NCI-H146 treated with DMSO at 0.1 percent for 48 hours (cell line): ENCODE measurements around the gene UTP25.

Experiments used
- DNase-seq: peaks from one replicate; lab custom pipeline; 2025; ENCODE audit not compliant: unreplicated experiment; lab: John Stamatoyannopoulos, UW

UTP25 gene

DNA sequence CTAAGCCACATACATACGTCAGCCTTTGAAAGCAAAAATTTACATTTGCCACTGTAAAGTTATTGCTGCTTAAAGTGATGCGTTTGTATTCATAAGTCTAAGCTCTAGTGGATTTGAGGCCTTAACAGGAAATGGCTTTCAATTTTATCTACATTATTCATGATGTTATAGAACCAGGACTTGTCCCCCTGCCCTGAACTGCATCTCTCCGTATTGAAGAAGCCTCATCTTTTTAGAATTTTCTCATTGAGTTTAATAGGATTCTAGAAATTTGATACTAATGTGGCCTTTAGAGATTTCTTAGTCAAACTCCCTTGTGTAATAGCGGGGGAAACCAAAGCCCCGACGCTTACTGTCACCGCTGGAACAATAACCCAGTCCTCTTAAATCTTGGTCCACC, 9.9 kb downstream of the UTP25 start:
- no peak for DNase-seq

DNA sequence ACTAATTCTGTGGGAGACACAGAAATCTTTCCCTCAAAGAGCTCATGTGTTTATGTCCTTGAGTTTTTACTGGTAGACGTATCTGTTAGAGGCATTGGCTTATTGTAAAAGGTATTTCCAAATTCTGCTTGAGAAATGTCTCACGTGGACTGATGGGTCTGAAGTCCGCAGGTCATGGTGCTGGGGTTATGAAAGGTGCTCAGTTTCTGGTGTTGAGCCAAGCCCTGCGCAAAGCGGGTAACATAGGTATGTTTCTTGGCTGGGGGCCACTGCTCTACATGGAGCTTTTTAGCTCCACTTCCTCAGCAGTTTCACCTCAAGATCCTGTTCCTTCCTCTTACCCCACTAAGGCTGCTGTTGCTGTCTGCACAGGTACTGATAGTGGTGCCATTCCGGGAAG, 10.8 kb downstream of the UTP25 start:
- no peak for DNase-seq

DNA sequence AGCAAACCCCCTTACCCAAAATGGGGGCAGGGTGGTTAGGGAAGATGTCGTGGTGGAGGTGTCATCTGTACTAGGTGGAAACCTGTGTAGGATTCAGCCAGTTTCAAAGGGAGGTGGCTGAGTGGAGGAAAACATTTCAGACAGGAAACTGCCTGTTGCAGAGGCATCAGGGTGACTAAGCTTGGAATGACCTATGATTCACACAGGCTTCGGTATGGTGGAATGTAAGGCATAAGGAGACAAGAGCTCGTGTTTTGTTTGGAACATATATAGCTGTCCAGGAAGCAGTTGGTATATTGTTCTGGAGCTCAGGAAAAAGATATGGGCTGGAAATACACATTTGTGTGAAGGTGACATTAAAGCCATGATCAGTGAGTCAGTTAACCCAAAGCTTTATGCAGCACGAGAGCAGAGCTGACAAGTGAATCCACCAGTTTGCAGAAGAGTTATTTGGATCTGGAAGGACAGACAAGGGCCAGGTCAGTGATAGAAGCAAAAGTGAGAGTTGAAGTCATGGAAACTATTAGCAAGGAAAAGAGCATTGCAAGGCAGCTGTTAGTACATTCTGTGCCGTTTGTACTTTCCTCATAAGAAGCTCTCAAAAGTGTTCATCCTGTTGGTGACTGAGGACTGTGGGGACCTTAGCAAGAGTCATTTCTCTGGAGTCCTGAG, 12.2 kb downstream of the UTP25 start:
- no peak for DNase-seq

DNA sequence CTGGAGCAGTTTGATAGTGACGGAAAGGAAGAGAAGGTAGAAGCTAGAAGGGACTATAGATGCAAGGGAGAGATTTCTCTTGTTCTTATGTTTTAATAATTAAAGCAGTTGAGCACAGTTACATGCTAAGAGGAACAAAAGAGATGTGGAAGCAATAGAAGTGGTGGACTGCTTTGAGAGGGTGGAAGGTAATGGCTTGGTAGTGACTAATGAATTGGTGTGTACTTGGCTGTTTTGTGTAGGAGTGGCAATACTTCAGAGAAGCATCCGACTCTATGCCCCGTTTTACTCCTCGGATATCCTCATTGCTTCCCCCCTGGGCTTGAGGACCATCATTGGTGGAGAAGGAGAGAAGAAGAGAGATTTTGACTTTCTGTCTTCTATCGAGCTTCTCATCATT, 12.8 kb downstream of the UTP25 start:
- DNase-seq, result no peak

DNA sequence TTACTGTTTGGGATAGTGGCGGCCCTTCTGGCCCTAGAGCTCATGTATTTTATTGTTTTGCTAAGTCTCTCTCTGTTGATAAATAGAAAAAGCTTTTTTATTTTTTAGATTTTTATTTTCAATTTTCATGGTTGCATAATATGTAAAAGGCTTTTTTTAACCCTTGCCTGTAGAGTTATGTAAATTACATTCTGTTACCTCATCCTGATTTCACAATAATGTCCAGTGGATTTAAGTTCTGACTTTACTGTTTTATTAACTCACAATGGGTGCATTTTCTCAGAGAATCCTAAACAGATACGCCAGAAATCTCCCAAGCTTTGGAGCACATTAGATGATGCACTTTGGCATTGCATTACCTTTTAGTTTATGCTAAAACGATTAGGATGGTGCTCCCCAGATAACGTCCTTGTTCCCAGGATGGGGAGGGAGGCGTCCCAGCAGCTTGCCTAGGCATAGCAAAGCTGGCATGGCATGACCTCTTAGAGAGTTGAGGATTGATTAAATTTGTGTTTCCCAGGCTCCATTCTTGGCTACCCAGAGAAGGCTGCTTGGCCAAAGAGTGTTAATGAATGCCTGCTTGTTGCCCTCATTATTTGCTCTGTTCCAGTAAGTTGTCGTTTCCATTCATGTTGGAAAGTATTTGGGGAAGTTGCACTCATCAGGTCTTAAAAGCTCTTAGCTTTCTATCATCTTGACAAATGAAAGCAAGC, 17.1 kb downstream of the UTP25 start:
- no peak for DNase-seq

DNA sequence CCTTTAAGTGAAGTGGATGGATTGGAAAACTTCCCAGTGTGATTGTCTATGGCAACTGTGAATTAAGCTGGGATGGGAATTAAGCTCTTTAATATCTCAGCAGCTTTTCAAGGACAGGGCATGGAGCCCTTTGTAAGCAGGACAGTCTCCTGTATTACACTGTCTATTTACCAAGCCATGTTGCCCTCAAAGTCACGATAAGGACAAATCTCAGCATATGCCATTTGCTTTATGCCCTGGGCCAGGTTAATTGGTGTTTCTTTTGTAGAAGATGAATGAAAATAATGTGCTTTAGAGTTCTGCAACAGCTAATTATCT, 17.6 kb downstream of the UTP25 start:
- DNase-seq, result peak; percentile 16

DNA sequence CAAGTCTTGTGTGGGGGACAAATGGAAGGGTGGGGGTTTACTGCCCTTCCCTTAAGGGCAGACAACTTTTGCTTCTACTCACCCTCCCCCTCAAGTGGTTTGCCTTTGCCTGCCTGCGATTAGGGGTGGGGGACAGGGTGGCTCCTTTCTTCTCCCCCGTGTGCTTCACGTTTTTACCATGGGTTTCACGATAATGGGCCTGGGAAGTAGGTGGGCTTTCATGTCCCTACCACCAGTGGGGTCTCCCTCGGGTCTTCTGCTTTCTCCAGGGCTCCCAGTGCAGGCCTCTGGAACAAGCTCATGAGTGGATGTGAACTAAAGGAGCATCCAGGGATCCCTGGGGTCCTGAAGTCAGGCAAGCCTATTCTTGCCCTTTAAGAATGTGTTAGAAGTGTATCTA, 21.6 kb downstream of the UTP25 start:
- no peak for DNase-seq

DNA sequence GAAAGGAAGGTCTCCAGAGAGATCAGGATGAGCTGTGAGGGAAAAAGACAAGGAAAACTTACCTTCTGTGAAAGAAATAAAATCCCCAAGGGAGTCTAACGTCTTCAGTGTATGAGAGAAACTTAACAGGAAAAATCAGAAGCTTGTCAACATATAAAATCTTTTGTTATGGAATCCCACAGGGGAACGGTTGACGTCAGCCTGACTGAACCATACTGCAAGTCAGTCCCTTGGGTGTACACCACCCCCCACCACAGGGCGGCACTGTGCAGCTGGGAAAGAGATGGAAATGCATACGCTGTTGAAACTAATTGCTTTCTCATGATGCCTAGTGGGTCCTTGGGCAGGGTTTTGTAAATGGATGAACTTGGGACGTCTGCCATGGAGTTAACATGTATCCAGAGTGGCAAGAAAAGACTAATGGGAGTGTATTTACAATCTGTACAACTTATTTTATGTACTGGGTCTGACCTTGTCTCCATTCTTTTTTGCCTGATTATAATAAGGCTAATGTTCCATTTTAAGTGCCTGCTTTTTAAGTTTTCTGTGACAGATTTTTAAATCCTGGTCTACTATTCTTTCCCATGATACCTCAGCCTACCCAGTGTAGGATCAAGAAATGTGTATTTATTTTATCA, 22.7 kb downstream of the UTP25 start:
- peak; percentile 32 for DNase-seq

DNA sequence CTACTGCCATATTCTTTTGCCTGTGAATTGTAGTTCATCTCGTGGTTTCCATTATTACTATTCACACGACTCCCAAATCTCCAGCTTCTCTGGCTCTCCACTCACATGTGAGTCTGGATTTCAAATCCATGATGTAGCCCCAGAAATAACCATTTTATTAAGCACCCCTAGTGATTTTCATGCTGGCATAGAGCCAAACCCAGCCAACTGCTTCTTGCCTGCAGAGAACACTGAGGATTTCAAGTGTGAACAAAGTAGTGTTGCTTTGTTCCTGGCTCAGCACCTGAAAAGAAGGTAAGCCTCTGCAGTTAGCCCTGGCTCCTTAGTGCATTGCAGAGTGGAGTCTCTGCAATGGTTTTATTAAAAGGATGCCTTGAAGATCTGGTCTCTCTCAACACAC, 25.9 kb downstream of the UTP25 start:
- no peak for DNase-seq

DNA sequence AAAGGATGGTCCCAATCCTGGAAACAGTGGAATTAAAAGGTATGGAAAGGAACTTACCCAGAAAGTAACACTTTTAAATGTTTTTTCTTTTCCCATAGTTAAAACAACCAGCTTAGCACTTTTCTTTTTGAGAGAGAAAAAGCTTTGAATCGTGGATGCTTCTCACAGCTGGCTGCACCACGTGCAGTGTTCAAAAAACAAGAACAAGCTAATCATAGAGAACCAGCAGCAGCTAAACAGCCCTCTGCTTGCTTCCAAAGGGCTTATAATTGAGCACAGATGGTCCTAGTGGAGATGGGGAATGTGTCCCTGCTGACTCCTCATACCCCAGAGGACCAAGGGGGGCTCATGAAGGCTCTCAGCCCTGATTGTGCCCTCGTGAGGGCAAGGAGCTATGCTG, 26.4 kb downstream of the UTP25 start:
- DNase-seq, result no peak

DNA sequence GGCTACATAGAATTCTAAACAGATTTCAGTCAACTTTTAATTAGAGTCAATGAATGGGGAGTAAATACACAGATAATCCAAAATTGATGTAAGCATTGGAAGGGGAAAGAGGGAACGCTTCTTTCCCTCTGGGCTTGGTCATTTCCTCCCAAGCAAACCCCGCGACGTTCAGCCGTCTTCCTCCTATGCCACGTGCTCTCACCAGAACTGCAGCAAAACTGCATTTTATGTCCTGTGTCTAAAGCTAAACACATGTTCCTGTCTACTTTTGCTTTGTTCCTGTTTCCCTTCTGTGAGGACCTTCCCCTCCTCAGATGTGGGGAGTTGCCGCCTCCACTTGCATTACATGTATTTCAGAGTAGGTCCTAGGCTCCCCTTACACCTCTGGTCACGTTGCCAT, 27.2 kb downstream of the UTP25 start:
- no peak for DNase-seq

DNA sequence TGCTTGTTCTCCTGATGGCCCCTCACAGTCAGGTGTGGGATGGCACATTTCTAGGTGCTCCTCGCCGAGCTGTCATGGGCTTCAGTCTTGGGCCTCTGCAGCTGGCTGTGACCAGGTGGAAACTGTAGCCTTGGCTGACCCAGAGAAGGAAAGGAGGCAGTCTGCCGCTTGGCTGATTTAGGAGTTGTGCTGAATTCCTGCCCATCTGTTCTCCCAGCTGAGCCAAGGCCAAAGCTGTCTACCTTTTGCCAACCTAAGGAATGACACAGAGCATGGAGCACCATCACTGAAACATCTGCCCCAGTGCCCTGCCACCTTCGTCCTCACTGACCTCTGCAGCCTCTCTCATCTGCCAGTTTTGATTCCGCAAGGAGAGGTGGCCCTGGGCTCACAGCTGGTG, 27.9 kb downstream of the UTP25 start:
- DNase-seq, result no peak

DNA sequence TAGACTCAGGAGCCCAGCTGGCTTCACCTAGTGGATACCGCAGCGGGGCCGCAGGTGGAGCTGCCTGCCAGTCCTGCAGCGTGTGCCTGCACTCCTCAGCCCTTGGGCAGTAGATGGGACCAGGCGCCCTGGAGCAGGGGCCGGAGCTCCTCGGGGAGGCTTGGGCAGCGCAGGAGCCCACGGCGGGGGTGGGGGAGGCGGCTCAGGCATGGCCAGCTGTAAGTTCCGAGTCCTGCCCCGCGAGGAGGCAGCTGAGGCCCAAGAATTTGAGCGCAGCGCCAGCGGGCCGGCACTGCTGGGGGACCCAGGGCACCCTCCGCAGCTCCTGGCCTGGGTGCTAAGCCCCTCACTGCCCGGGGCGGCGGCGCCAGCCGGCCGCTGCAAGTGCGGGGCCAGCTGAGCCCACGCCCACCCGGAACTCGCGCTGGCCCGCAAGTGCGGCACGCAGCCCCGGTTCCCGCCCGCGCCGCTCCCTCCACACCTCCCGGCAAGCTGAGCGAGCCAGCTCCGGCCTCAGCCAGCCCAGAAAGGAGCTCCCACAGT, 30.9 kb downstream of the UTP25 start:
- no peak for DNase-seq

DNA sequence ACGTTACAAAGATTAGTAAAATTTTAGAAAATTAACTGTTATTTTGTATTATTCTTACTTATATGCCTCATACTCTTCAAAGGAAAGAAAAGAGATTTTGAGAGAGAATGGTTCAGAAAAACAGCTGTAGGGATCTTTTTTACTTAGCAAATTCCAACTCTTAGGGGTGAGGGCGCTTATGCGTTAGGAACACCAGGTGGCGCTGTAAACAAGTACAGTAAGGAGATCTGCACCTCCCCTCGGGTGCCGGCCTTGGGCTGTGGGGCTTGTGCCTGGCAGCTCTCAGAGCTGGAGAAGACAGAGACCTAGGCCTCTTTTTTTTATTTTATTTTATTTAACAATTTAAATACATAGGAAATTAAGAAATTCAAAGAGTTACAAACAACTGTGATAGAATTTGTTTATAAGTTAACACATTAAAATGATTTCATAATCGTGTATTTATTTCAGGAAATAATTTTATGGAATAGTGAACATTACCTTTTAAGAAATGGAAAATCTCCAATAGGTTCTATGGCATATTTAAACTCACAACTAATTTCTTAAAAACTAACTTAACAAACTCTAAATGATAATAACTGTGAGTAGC, 32.6 kb downstream of the UTP25 start:
- peak; percentile 76 for DNase-seq

DNA sequence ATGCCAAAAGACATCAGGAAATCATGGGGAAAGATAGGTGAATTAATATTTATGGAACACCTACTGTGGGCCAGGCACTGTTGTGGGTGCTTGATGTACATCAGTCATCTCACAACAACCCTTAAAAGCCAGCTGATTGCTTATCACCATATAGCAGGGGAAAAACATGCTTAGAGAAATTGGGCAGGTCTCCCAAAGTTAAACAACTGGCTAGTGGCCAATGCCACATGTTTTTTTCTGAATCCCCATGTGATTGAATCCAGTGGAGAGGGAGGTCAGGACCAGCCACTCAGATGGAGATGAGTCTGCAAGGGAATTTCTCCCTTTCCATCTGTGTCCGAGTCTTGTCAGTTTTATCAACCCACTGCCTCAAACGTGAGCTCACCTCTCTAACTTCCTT, 33.5 kb downstream of the UTP25 start:
- no peak for DNase-seq

DNA sequence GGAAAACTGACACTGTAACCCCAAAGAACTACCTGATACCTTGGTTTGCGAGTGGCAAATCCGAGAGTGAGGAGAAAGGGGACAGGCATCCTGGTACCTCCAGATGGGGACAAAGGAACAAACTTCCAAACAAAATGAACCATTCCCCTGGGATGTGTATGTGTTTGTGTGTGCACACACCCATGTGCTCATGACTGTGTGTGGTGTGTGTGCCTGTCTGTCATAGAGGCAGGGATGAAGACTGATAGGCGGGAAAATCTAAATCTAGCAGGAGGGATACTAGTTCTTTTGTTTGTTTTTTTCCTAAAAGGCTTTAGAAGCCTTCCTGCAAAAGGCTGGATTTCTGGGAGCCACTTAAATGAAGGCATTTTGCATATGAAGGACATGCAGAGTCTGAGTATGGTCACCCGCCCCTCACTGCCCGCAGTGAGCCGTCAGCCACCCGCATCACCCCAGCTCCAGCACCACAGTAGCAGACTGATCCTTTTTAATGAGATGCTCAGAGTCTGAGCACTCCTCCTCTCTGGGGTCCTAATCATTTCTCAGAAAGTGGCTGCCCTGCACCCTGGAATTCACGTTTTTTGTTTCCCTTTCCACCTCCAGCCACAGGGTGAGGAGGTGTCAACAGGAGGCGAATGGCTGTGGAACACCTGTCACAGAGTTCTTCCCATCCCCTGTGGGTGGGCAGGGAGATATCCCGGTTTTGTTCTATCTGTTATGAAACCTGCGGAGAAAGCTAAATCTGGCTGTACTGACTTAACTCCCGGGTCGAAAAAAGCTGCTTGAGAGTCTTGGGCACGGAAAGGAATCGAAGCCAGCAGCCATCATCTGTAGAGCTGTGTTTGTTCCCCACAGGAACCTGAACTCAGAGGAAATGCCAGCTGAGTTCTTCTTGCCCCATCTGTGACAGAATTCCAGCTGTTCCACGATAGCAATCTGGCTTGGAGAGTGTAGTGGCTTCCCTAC, 34.9 kb downstream of the UTP25 start:
- no peak for DNase-seq

DNA sequence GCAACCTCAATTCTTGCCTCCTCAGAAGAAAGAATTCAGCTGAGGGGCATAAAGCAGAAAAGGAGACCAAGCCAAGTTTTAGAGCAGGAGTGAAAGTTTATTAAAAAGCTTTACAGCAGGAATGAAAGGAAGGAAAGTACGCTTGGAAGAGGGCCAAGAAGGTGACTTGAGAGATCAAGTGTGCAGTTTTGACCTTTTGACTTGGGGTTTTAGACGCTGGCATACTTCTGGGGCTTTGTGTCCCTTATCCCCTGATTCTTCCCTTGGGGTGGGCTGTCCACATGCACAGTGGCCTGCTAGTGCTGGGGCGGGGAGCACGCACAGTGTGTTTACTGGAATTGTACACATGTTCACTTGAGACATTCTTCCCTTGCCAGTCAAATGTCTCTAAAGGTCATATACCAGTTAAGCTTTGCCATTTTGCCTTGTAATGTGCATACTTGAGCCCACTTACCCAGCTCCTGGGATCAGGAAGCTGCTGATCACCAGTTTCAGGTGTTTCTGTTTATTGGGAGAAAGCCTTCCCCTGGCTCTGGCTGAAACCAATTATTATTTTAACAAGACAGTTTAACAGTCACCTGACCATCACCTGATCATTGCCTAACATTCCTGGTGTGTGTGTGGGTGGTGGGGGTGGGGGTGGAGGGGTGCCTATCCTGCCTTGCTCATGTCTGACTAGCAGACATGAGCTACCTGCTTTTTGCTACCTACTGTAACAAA, 36.2 kb downstream of the UTP25 start:
- DNase-seq, result no peak

DNA sequence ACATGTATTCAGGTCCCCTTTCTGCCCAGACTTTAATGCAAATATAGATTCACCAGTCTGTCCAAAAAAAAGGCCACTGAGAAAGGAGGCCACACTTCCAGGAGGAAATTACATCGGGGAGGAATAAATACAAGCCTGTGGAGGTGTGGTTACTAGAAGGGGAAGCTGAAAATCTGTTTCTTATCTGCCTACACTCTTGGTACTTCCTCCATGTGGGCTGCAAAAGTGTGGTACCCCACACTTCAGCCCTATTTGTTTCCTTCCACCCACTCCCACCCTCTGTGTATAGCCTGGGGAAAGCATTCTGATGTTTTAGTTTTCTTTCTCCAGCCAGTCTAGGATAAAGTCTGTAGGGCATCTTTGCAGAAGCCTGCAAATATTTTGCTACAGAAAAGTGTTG, 38.4 kb downstream of the UTP25 start:
- DNase-seq, result no peak

DNA sequence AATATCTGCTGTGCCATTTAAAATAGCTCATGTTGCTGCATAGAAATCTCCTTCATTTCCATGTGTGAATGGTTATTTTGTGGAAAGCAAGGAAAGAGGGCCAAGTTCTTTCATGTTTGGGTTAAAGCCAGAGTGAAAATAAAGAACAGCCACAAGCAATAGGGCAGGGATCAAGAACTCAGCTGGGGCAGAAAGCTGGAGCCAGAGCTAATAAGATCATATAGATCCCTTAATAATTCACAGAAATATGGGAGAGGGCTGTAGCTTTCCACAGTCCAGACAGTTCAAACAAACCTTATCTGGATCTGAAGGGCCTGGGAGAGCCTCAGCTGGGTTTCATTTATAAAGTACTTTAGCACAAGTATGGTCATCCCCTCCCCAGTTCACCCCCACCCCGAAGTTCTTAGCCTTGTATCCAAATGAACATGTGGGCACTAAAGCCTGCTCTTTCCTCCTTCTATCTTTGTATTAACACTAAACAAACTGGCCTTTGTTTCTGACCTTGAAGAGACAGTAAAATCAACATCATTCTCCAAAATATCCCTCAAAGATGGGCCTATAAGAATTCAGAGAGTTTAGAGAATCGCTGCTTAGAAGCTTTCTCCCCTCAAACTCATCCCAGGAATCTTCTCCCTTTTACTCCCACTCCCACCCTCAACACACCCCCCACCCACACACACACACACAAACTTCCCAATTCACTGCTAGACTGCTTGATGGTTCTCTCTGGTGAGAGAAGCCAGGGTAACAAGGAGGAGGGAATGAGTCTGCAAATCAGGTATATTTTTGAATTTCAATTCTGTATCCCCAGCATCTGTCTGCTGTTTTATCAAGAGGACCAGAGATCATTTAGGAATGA, 41.7 kb downstream of the UTP25 start:
- no peak for DNase-seq
